ENCODE results near the gene ASPSCR1. TPM values are rescaled to one million over a fixed set of nuclear protein-coding genes. Genes with fewer than 3 reads are reported as not detected.

ASPSCR1 gene
- total and polyA plus RNA-seq, 8 donors, result 35.1 to 64.3 (median 44.4) TPM

GRCh38 chr17:81959362-81960129 lies 17.9 kb upstream of the ASPSCR1 start:
- H3K36me3 ChIP-seq, result no peaks in the 10 kb centered on the region
- peak; percentile 69 to 89 for TF ChIP-seq CTCF (IDR thresholded peaks at IDR 0.05)
- intact Hi-C loops (cut with DNase I), result loop anchor here in 1 of 2 donors (1.0 kb wide), 1 partner anchor 62 kb away; no protein-coding TSS in a partner anchor
- ATAC-seq (peak; percentile 95), DNase-seq (peak; percentile 52 to 96 (median 69))
- H3K9me3 ChIP-seq, result no peaks in the 10 kb centered on the region
- H3K4me3 ChIP-seq, result peak overlapping the region; percentile 24 to 47
- peaks cover 26 to 81% of the 10 kb centered on the region in 2 donors for H3K27me3 ChIP-seq
- H3K4me1 ChIP-seq, result peaks cover 8 to 30% of the 10 kb centered on the region in 2 donors
- H3K27ac ChIP-seq, result no peak overlapping the region

GRCh38 chr17:81960130-81960958 lies 17.1 kb upstream of the ASPSCR1 start:
- no peak for DNase-seq
- peak; percentile 8 for ATAC-seq
- H3K9me3 ChIP-seq, result no peaks in the 10 kb centered on the region
- intact Hi-C loops (cut with DNase I), result no loop called here
- H3K4me1 ChIP-seq, result peaks cover 8 to 34% of the 10 kb centered on the region in 2 donors
- TF ChIP-seq CTCF (IDR thresholded peaks at IDR 0.05), result no peak
- H3K27me3 ChIP-seq, result peaks cover 26 to 87% of the 10 kb centered on the region in 2 donors
- H3K36me3 ChIP-seq, result no peaks in the 10 kb centered on the region
- no peak overlapping the region for H3K27ac ChIP-seq
- H3K4me3 ChIP-seq, result peak overlapping the region; percentile 24 to 47

GRCh38 chr17:81961087-81961511 lies 16.3 kb upstream of the ASPSCR1 start, which contains the start of gene NOTUM:
Gene NOTUM, minus strand, starts transcription at chr17:81961187. Its CDS starts 278 bp downstream, at chr17:81960909.
- intact Hi-C loops (cut with DNase I), result no loop called here

GRCh38 chr17:81961521-81962498 lies 15.6 kb upstream of the ASPSCR1 start:
- DNase-seq, result no peak
- Histone ChIP-seq H3K27ac (no peak overlapping the region), H3K27me3 (peaks cover 26 to 98% of the 10 kb centered on the region in 2 donors), H3K36me3 (no peaks in the 10 kb centered on the region), H3K4me1 (peaks cover 11 to 43% of the 10 kb centered on the region in 2 donors), H3K9me3 (no peaks in the 10 kb centered on the region), H3K4me3 (no peak overlapping the region)
- intact Hi-C loops (cut with DNase I), result no loop called here
- no peak for ATAC-seq
- peak in 1 of 2 donors; percentile 1 for TF ChIP-seq CTCF (IDR thresholded peaks at IDR 0.05)

More at GRCh38 chr17:81961087-81961511, 16.3 kb upstream of the ASPSCR1 start, which contains the start of gene NOTUM:
- Histone ChIP-seq H3K27me3 (peaks cover 26 to 94% of the 10 kb centered on the region in 2 donors), H3K9me3 (no peaks in the 10 kb centered on the region), H3K27ac (no peak within 1 kb of the TSS), H3K4me1 (peaks cover 8 to 38% of the 10 kb centered on the region in 2 donors), H3K4me3 (peak within 1 kb of the TSS; percentile 24 to 47), H3K36me3 (no peaks in the 10 kb centered on the region)
- DNase-seq (peak in 1 of 4 donors; percentile 57), ATAC-seq (peak; percentile 4)
- TF ChIP-seq CTCF (IDR thresholded peaks at IDR 0.05), result peak in 1 of 2 donors; percentile 9
